ENCODE measurements around the gene TACR3.

- TF ChIP-seq CTCF (IDR thresholded peaks at IDR 0.05; ENCODE audit: extremely low read depth in 1 of 2, insufficient read depth in 1 of 2, low read depth in 1 of 2, low read length in 2 of 2) (no peak), POLR2AphosphoS5 (IDR thresholded peaks at IDR 0.05; ENCODE audit: insufficient read depth, low read depth, low read length) (no peak), JUN (IDR thresholded peaks at IDR 0.05; ENCODE audit: borderline replicate concordance, insufficient read depth, insufficient read length, low read depth) (no peak), POLR2A (IDR thresholded peaks at IDR 0.05; ENCODE audit: low read depth, low read length) (no peak), EZH2 (IDR thresholded peaks at IDR 0.05; ENCODE audit: borderline replicate concordance, low read depth, low read length, severe bottlenecking) (no peak), MYC (IDR thresholded peaks at IDR 0.05; ENCODE audit: low read depth, low read length) (no peak), MAX (IDR thresholded peaks at IDR 0.05; ENCODE audit: insufficient read depth, insufficient read length) (no peak)
These were observed 45.8 kb downstream of the TACR3 start for GRCh38 chr4:103673983-103674382.
